Fibroblast of lung (primary cell): ENCODE results near the gene CD151. TPM values are rescaled to one million over a fixed set of nuclear protein-coding genes. Genes with fewer than 3 reads are reported as not detected.

ENCODE experiments used
- DNase-seq, 2 donors: peaks; one replicate each; pipeline versions ENCODE4 v3.0.0 to v3.0.0-alpha.2; 2010; ENCODE audit warnings: low read depth in 2 of 2
- H2AFZ ChIP-seq: 2 replicates; pipeline ENCODE4 v1.5.1; 2012; ENCODE audit warnings: low read length, control low read depth, inconsistent platforms
- H3K27ac ChIP-seq: 2 replicates; pipeline ENCODE4 v1.5.1; 2011; ENCODE audit warnings: low read length, control low read depth; ENCODE audit not compliant: insufficient read depth
- H3K27me3 ChIP-seq: 2 replicates; pipeline ENCODE4 v1.5.1; 2011; ENCODE audit warnings: mild to moderate bottlenecking, low read length; ENCODE audit not compliant: control insufficient read depth, insufficient read depth
- H3K36me3 ChIP-seq: 2 replicates; pipeline ENCODE4 v1.5.1; 2011; ENCODE audit warnings: low read length; ENCODE audit not compliant: control insufficient read depth, insufficient read depth
- H3K4me1 ChIP-seq: 2 replicates; pipeline ENCODE4 v1.5.1; 2011; ENCODE audit warnings: low read length; ENCODE audit not compliant: control insufficient read depth, insufficient read depth; ENCODE audit errors: extremely low read depth
- H3K4me2 ChIP-seq: 2 replicates; pipeline ENCODE4 v1.5.1; 2011; ENCODE audit warnings: low read length, control low read depth; ENCODE audit not compliant: insufficient read depth; ENCODE audit errors: extremely low read depth
- H3K4me3 ChIP-seq, 4 experiments: fragments of 200-600 bp in 1 of 4; sonication (generic) in 1 of 4; replicated peaks in 1 of 4; 2 replicates each; pipeline ENCODE4 v1.5.1; 2011 to 2016; ENCODE audit warnings: low read length in 4 of 4, low read depth in 3 of 4, mild to moderate bottlenecking in 3 of 4, control low read depth in 2 of 4, inconsistent platforms in 1 of 4, mixed read lengths in 1 of 4; ENCODE audit not compliant: insufficient read depth in 1 of 4; ENCODE audit errors: control extremely low read depth in 1 of 4
- H3K79me2 ChIP-seq: 2 replicates; pipeline ENCODE4 v1.5.1; 2012; ENCODE audit warnings: mild to moderate bottlenecking, low read length, inconsistent platforms; ENCODE audit not compliant: control insufficient read depth, insufficient read depth
- H3K9ac ChIP-seq: 2 replicates; pipeline ENCODE4 v1.5.1; 2011; ENCODE audit warnings: mild to moderate bottlenecking, low read length, control low read depth; ENCODE audit not compliant: insufficient read depth
- H3K9me3 ChIP-seq: 2 replicates; pipeline ENCODE4 v1.5.1; 2012; ENCODE audit warnings: low read depth, low read length; ENCODE audit not compliant: control insufficient read depth, insufficient read depth
- H4K20me1 ChIP-seq: 2 replicates; pipeline ENCODE4 v1.5.1; 2011; ENCODE audit warnings: low read length; ENCODE audit not compliant: control insufficient read depth, insufficient read depth; ENCODE audit errors: extremely low read depth
- CTCF ChIP-seq, 2 donors: IDR thresholded peaks in 1 of 2; conservative IDR thresholded peaks in 1 of 2; 1 replicate in 1 of 2; 2 replicates in 1 of 2; pipeline ENCODE4 v1.5.1; 2011 to 2012; ENCODE audit warnings: low read length in 2 of 2, control low read depth in 1 of 2, inconsistent platforms in 1 of 2, low read depth in 1 of 2, mild to moderate bottlenecking in 1 of 2
- EZH2 ChIP-seq: IDR thresholded peaks from 2 replicates; pipeline ENCODE4 v1.5.1; 2012; ENCODE audit warnings: low read length, control low read depth, mild to moderate bottlenecking; ENCODE audit errors: missing control alignments
- polyA plus RNA-seq, 2 donors: library from polyadenylated mRNA; depleted of rRNA in 1 of 2; stranded (reverse) in 1 of 2; unstranded in 1 of 2; fragments of >200 nt; gene quantifications; 2 replicates each; pipeline ENCODE4 v1.2.1, GENCODE V29; 2011 to 2012; ENCODE audit warnings: missing spikeins in 1 of 2
- total RNA-seq: library from RNA; depleted of rRNA; stranded (reverse); fragments of >200 nt; gene quantifications from 2 replicates; pipeline ENCODE4 v1.2.1, GENCODE V29; 2014

The CD151 gene
- total and polyA plus RNA-seq, 2 donors (not counting 1 experiment from before 2014, with no cell fraction given) = 547 to 711 TPM

- DNase-seq = no peak
- Histone ChIP-seq H3K4me3 (peak overlapping the region in 1 of 4 experiments; percentile 73), H2AFZ (no peak overlapping the region), H3K9ac (no peak overlapping the region), H3K27ac (no peak overlapping the region), H3K9me3 (no peaks in the 10 kb centered on the region), H3K36me3 (peaks cover 20% of the 10 kb centered on the region), H4K20me1 (no peaks in the 10 kb centered on the region), H3K4me2 (peak overlapping the region; percentile 25), H3K27me3 (no peaks in the 10 kb centered on the region), H3K4me1 (peaks cover 9% of the 10 kb centered on the region), H3K79me2 (peaks cover 1% of the 10 kb centered on the region)
- TF ChIP-seq CTCF (conservative IDR thresholded peaks at IDR 0.05 in 1 of 2, IDR thresholded peaks at IDR 0.05 in 1 of 2; ENCODE audit: low read depth in 1 of 2, low read length in 2 of 2) = no peak
- TF ChIP-seq EZH2 = no peak
Observed at GRCh38 chr11:802693-803466, 29.9 kb upstream of the CD151 start.

- Histone ChIP-seq H3K9me3 (no peaks in the 10 kb centered on the region), H3K4me1 (peaks cover 10% of the 10 kb centered on the region), H3K36me3 (peaks cover 20% of the 10 kb centered on the region), H3K4me3 (peak overlapping the region in 2 of 4 experiments; percentile 54 to 73), H3K27me3 (no peaks in the 10 kb centered on the region), H3K79me2 (peaks cover 4% of the 10 kb centered on the region), H3K4me2 (peak overlapping the region; percentile 25), H3K27ac (no peak overlapping the region), H3K9ac (no peak overlapping the region), H2AFZ (no peak overlapping the region), H4K20me1 (no peaks in the 10 kb centered on the region)
- no peak for TF ChIP-seq EZH2
- TF ChIP-seq CTCF (conservative IDR thresholded peaks at IDR 0.05 in 1 of 2, IDR thresholded peaks at IDR 0.05 in 1 of 2; ENCODE audit: low read depth in 1 of 2, low read length in 2 of 2) = no peak
- no peak for DNase-seq
Observed at GRCh38 chr11:803467-803742, 29.3 kb upstream of the CD151 start.

GRCh38 chr11:803770-804598 lies 28.8 kb upstream of the CD151 start:
- Histone ChIP-seq H3K79me2 (peaks cover 9% of the 10 kb centered on the region), H3K4me3 (peak overlapping the region; percentile 54 to 73 (median 60)), H3K27me3 (no peaks in the 10 kb centered on the region), H3K4me1 (peaks cover 12% of the 10 kb centered on the region), H3K9me3 (no peaks in the 10 kb centered on the region), H2AFZ (no peak overlapping the region), H3K36me3 (peaks cover 20% of the 10 kb centered on the region), H3K4me2 (peak overlapping the region; percentile 97), H4K20me1 (no peaks in the 10 kb centered on the region), H3K9ac (peak overlapping the region; percentile 20), H3K27ac (peak overlapping the region; percentile 57)
- no peak for TF ChIP-seq EZH2
- TF ChIP-seq CTCF (conservative IDR thresholded peaks at IDR 0.05 in 1 of 2, IDR thresholded peaks at IDR 0.05 in 1 of 2; ENCODE audit: low read depth in 1 of 2, low read length in 2 of 2) = no peak
- DNase-seq = no peak
